DMS79 (cell line): ENCODE measurements around the gene PDCD4.

Experiments used
- DNase-seq: peaks from one replicate; lab custom pipeline; 2025; lab: John Stamatoyannopoulos, UW

Gene PDCD4

GRCh38 chr10:110919349-110919931, 47.7 kb downstream of the PDCD4 start, which contains the start of gene SHOC2:
SHOC2 (plus strand) TSS chr10:110919604; CDS start chr10:110964359, 44,755 bp downstream.
- peak; percentile 9 for DNase-seq

- peak; percentile 34 for DNase-seq
Observed at GRCh38 chr10:110919971-110920881, 48.5 kb downstream of the PDCD4 start.

- no peak for DNase-seq
Observed at GRCh38 chr10:110923856-110924493, 52.2 kb downstream of the PDCD4 start.

GRCh38 chr10:110927461-110927860, 55.7 kb downstream of the PDCD4 start:
- DNase-seq, result no peak

GRCh38 chr10:110931769-110932381, 60.1 kb downstream of the PDCD4 start:
- no peak for DNase-seq

- no peak for DNase-seq
Observed at GRCh38 chr10:110932505-110933180, 60.9 kb downstream of the PDCD4 start.

GRCh38 chr10:110936757-110937156, 65.0 kb downstream of the PDCD4 start:
- DNase-seq, result no peak

- no peak for DNase-seq
Observed at GRCh38 chr10:110939419-110939818, 67.7 kb downstream of the PDCD4 start.

GRCh38 chr10:110944792-110945396, 73.2 kb downstream of the PDCD4 start:
- DNase-seq, result no peak

GRCh38 chr10:110946496-110946895, 74.8 kb downstream of the PDCD4 start:
- DNase-seq, result no peak

GRCh38 chr10:110947061-110947595, 75.4 kb downstream of the PDCD4 start:
- DNase-seq, result no peak
